ENCODE results near the gene ADAMTS14.

DNA sequence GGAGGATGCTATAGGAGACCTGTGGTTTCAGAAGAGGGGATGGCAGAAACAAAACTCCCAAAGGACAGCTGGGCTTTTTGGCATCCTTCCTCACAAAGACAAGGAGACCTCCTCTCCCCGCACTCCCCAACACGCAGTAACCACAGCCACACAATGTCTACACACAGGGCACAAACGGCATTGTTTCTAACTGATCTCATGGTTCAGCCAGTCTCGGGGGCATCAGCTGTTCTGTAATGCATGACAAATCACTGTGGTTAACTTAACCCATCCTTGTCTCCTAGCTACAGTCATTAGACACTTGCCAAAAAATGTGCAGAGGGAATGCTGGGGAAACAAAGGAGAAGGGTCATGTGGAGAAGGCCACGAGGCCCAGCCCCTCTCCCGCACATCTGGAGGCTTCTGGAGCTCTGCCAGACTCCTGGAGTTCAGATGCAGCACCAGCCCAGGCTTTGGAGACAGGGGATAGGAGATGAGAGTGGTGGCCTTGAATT is 7.6 kb upstream of the ADAMTS14 start:
- no peak for TF ChIP-seq POLR2A (IDR thresholded peaks at IDR 0.05; ENCODE audit: low read length)
- TF ChIP-seq GATA1 (IDR thresholded peaks at IDR 0.05; ENCODE audit: low read depth, low read length), result no peak

Data from erythroblast (primary cell).